ENCODE data around the gene SHFL. TPM values are rescaled to one million over a fixed set of nuclear protein-coding genes. Genes with fewer than 3 reads are reported as not detected.

SHFL gene
- total RNA-seq, 1 donor from 2014 or later, result 55.7 TPM

DNA sequence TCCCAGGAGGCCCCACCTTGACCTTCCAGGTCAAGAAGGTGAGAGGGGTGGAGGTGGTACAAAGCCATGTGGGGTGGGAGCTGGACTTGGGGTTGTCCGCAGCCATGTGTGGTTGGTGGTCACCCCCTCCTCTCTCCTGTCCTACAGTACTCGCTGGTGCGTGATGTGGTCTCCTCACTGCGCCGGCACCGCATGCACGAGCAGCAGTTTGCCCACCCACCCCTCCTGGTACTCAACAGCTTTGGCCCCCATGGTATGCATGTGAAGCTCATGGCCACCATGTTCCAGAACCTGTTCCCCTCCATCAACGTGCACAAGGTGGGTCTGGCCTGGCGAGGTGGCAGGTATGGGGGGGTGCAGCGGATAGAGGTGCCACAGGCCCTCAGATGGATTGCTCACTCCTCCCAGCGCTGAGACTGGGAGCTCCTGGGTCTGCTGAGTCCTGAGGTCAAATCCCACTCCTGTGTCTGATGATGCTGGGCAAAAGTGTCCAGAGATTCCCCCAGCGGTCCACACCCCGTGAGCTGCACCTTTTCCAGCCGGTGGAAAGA lies 21.8 kb downstream of the SHFL start:
- DNase-seq (ENCODE audit: extremely low read depth, low read depth, low spot score), result no peak

- DNase-seq (ENCODE audit: extremely low read depth, low read depth, low spot score), result no peak
Measured at GRCh38 chr19:10109528-10109927, 23.4 kb downstream of the SHFL start.

DNA sequence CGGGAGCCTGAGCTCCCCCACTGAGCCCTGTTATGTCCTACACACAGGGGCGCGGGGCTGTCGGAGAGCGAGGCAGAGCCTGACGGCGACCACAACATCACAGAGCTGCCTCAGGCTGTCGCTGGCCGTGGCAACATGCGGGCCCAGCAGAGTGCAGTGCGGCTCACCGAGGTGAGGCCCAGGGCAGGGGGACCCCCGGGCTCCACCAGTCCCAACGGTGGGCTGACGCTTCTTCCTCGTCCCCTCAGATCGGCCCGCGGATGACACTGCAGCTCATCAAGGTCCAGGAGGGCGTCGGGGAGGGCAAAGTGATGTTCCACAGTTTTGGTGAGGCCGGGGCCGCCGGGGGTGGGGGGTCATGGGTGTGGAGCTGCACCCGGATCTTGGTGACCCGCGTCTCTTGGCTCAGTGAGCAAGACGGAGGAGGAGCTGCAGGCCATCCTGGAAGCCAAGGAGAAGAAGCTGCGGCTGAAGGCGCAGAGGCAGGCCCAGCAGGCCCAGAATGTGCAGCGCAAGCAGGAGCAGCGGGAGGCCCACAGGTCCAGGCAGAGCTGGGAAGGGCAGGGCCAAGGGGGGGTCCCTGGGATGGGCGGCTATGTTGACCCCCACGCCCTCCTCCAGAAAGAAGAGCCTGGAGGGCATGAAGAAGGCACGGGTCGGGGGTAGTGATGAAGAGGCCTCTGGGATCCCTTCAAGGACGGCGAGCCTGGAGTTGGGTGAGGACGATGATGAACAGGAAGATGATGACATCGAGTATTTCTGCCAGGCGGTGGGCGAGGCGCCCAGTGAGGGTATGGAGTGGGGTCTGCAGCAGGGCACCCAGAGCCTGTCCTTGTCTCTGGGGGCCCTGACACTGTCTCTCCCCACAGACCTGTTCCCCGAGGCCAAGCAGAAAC lies 24.2 kb downstream of the SHFL start:
- DNase-seq (ENCODE audit: extremely low read depth, low read depth, low spot score), result no peak

DNA sequence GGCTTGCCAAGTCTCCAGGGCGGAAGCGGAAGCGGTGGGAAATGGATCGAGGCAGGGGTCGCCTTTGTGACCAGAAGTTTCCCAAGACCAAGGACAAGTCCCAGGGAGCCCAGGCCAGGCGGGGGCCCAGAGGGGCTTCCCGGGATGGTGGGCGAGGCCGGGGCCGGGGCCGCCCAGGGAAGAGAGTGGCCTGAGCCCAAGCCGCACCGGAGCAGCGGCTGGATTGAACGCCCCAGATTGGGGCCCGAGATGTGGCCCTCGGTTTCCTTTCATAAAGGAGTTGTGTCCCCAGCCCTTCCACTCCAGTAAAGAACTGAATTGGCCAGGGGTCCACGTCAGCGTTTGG lies 24.8 kb downstream of the SHFL start:
- no peak for DNase-seq (ENCODE audit: extremely low read depth, low read depth, low spot score)

- DNase-seq (ENCODE audit: extremely low read depth, low read depth, low spot score), result no peak
Measured at GRCh38 chr19:10111405-10111811, 25.3 kb downstream of the SHFL start, which contains the start of gene P2RY11. Gene P2RY11 (plus strand): TSS chr19:10111693. CDS start chr19:10111722, 29 bp downstream.

- DNase-seq (ENCODE audit: extremely low read depth, low read depth, low spot score), result no peak
Measured at GRCh38 chr19:10112037-10112761, 26.1 kb downstream of the SHFL start.

DNA sequence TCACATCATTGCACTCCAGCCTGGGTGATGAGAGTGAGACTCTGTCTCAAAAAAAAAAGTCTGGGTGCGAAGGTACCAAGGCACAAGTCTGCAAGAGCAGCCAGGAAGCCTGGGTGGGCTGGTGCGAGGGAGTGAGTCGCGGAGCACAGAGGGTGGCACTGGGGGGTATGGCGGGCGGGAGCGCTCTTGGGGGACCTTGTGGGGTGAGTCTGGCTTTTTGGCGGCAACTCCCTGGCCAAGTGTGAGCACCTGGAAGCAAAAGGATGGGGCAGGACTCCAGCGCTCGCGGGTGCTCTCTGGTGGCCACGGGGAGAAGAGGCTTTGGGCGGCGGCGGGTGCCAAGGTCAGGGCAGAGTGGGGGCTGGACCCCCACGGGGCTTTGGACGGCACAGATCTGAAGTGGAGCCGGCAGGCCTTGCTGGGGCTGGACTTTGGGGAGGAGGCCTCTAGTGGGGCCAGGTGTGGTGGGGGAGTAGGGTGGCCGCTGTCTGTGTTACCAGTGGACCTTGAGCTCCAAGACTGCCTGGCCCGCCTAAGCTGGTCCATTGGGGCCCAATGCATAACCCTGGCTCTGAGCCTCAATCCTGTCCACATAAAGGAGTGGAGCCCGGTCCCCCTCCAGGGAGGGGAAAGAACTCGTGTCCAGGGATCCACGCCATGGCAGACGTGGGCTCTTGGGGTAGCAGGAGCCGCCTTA lies 26.9 kb downstream of the SHFL start:
- DNase-seq (ENCODE audit: extremely low read depth, low read depth, low spot score), result no peak

GRCh38 chr19:10113592-10113963 lies 27.5 kb downstream of the SHFL start:
- DNase-seq (ENCODE audit: extremely low read depth, low read depth, low spot score), result no peak

DNA sequence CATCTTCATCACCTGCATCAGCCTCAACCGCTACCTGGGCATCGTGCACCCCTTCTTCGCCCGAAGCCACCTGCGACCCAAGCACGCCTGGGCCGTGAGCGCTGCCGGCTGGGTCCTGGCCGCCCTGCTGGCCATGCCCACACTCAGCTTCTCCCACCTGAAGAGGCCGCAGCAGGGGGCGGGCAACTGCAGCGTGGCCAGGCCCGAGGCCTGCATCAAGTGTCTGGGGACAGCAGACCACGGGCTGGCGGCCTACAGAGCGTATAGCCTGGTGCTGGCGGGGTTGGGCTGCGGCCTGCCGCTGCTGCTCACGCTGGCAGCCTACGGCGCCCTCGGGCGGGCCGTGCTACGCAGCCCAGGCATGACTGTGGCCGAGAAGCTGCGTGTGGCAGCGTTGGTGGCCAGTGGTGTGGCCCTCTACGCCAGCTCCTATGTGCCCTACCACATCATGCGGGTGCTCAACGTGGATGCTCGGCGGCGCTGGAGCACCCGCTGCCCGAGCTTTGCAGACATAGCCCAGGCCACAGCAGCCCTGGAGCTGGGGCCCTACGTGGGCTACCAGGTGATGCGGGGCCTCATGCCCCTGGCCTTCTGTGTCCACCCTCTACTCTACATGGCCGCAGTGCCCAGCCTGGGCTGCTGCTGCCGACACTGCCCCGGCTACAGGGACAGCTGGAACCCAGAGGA lies 28.0 kb downstream of the SHFL start:
- DNase-seq (ENCODE audit: extremely low read depth, low read depth, low spot score), result no peak

DNA sequence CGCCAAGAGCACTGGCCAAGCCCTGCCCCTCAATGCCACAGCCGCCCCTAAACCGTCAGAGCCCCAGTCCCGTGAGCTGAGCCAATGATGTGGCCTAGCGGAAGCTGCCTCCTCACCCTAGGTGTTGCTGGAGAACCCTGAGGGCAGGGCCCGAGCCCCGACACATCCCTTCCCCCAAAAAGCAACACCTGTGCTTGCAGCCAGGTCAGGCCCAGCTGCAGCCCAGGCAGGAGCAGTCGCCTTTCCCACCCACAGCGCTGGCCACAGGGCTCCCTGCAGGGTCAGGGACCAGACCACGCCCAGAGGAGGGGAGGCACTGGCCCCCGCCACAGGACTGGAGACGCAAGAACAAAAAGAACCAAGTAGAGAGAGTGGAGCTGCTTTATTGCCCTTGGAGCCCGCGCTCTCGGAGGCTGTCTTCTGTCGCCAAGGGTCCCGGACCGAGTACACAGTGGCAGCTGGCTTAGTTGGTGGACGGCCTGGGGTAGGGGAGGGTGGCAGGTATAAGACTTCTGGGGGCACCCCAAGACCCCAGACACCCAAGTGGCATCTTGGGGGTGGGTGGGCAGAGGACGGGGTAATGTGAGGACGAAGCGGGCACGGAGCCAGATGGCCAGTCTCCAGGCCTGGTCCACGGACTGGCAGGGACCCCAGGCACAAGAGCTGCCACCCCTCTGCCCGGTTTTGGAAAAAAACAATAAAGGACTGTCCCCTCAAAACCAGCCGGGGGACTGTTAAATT lies 28.7 kb downstream of the SHFL start:
- no peak for DNase-seq (ENCODE audit: extremely low read depth, low read depth, low spot score)

GRCh38 chr19:10115392-10116084 lies 29.4 kb downstream of the SHFL start:
- DNase-seq (ENCODE audit: extremely low read depth, low read depth, low spot score), result no peak

GRCh38 chr19:10116085-10116865 lies 30.2 kb downstream of the SHFL start:
- no peak for DNase-seq (ENCODE audit: extremely low read depth, low read depth, low spot score)

- no peak for DNase-seq (ENCODE audit: extremely low read depth, low read depth, low spot score)
Measured at GRCh38 chr19:10116866-10117616, 30.9 kb downstream of the SHFL start.

DNA sequence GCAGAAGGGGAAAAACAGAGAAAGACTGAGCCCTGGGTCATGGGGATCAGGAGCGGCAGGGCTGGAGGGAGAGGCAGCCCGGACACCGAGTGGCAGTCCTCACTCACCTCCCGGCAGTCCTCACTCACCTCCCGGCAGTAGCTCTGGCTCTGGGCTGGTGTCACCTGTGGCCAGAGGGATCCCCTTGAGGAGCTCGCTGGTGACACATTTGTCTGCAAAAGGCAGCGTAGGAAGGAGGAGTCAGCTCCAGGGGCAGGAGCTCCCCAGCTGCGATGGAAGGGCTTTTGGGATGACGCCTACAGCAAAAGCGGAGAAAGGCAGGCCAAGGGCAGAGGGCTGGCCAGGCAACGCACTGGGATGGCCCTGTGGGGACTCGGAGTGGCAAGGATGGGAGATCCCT lies 32.8 kb downstream of the SHFL start:
- no peak for DNase-seq (ENCODE audit: extremely low read depth, low read depth, low spot score)

- DNase-seq (ENCODE audit: extremely low read depth, low read depth, low spot score), result no peak
Measured at GRCh38 chr19:10120538-10121189, 34.5 kb downstream of the SHFL start.

- DNase-seq (ENCODE audit: extremely low read depth, low read depth, low spot score), result no peak
Measured at GRCh38 chr19:10122045-10122444, 35.9 kb downstream of the SHFL start.

- no peak for DNase-seq (ENCODE audit: extremely low read depth, low read depth, low spot score)
Measured at GRCh38 chr19:10124429-10124828, 38.3 kb downstream of the SHFL start.
